ENCODE data around the gene PDAP1.
"Not testable (repeated sequence)": the region's sequence is repeated elsewhere in the genome, so short reads cannot be mapped to it uniquely, and the experiment has no call there.

The PDAP1 gene, protein sequence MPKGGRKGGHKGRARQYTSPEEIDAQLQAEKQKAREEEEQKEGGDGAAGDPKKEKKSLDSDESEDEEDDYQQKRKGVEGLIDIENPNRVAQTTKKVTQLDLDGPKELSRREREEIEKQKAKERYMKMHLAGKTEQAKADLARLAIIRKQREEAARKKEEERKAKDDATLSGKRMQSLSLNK

DNA sequence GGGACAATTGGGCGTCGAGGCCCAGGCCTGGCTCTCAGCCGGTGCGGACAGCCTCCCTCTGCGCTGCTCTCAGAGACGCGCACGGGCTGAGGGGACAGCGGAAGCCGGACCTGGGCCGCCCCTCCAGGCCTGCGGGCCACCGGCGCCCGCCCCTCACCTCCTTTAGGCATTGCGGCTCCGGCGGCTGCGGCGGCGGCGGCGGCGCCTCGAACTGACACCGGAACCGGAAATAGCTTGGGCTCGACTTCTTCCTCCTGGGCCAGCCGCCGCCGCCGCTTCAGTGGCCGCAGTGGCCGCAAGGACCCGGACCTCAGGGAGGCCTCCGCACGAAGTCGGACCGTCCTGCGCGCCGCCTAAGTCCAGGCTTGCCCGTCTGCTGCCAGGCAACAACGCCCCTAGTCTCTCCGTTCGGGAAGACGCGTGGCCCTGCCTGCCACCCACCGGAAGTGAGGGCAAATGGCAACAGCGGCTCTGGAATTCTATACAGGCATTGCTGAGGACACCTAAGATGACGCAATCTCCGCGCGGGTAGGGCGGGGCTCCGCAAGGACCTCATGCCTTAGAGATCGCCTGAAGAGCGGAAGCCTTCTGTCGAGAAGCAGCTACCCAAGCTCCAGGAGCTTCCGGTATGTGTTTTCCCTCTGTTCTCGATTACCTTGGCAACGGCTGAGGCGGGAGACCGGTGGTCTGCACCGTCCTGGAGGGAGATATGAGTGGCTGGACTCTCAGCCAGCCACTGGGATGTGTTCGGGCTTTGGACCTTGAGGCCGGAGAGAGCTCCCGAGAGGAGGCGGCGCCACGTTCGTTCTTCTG, at the start of gene PDAP1, which contains the start of gene BUD31:
Gene PDAP1 (minus strand): TSS at position 219 of the 813 bp plus-strand sequence. CDS start 49 bp downstream, at position 170.
Gene BUD31 (plus strand): TSS at position 591 of the 813 bp plus-strand sequence. CDS start 2,124 bp downstream, outside the sequence.
- DNase-seq = peak; percentile 64 to 99 (median 95)

DNA sequence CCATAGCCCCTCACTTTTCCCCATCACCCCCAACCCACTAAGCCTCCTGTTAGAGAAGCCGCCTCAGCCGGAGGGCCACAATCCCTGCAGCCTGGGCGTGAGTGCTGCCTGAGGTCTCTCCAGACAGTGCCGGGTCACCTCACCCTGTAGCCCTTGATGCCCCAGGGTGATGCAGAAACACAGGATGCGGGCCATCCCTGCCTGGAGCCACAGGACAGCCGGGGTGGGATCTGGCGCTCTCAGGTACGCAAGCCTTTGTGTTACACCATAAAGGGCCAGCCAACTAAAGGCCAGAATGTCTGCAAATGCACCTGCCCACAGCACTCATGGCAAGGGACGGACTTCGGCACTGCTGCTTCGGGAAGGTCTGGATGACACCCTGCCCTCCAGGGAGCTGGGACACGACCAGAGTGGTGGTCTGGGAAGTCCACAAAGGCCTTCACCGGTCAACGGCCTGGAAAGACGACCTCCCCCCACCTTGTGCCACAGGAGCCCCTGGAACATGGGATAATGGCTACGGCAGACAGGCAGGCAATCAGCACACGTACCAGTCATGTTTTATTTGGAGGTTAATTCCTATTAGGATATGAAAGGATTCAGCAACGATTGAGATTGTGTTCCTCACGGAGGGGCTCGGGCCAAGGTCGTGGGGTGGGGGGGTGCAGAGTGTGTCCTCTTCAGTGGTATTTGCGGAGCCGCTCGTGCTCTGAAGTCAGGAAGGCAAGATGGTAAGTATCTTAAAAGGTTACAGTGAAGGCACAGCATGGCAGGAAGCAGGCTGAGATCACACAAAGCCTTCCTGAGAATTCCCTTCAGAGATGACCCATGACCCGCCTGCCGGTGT, 49.5 kb upstream of the PDAP1 start:
- no peak for DNase-seq

DNA sequence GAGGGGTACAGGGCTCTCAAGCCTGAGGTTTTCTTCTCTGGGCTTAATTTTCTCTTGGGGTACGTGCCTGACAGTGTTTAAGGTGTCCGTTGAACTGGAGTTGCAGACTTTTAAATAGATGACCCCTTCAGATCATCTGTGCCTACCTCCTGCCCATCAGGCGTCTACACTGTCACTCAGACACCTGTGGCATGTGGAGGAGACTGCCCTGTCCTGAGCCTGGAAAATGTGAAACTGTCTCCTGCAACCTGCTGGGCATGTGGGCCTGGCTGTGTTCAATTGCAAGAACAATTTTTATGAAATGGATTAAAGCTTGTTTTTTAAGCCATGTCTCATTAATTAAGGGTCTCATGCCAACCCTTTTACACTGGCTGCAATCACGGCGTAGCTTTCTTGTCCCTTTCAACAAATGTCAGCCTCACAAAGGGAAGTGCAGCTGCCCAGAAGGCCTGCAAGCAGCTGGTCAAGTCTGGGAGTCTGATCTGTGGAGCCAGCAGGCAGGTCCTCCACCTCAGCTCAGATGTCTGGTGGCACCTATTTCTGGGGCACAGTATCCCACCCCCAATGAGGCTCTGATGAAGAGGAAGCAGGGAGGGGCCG, 48.8 kb upstream of the PDAP1 start:
- DNase-seq = no peak

DNA sequence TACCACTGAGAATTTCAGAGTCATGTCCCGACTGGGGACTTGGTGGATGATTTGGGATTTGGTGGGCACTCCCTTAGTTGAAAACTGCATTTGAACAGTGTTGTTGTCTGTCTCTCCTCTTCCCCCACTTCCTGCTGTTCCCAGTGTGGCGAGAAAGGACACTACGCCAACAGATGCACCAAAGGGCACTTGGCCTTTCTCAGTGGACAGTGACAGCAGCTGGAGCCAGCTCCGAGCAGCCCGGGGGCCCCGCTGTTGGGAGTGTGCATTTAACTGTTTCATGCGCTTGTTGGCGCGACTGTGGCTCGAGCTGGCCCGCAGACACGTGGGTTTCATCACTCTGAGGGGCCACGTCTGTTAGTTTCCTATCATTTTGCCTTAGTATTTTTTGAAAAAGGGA, 47.9 kb upstream of the PDAP1 start:
- DNase-seq = peak in 12 of 56 donors; percentile 8 to 43 (median 19)

DNA sequence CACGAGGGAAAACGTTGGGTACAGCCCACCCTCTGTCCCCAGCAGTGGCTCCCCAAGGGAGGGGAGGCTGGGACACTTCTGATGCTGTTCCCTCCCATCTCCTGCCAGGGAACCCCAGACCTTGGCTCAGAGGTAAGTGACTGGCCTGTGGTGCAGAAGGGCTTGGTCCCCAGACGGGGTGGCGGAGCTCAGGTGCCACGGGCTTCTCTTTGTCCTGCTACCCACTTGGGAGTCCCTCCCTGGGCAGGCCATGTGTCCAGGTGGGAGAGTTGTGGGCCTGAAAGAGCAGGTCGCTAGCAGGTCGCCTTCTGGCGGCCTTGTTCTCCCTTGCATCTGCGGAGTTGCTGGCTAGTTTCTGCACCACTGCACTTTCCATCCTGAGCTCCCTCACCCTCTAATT, 47.5 kb upstream of the PDAP1 start:
- no peak for DNase-seq

DNA sequence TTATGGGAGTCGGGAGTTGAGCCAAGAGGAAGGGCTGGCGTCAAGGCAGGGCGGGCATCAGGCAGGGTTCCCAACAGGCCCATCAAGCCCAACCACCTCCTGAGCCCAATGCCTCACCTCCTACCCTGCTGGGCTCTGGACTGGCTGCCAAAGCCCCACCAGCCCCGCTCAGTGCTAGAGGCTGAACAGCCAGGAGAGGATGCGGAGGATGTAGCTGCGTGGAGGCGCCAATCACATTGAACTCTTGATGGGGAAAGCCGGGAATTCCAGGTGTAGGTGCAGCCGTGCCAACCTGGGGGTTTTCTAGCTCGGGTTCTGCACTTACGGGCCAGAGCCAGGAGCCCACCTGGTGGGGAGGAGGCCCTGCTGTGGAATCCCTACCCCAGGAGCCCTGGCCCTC, 44.7 kb upstream of the PDAP1 start:
- peak in 1 of 56 donors; percentile 17 for DNase-seq

DNA sequence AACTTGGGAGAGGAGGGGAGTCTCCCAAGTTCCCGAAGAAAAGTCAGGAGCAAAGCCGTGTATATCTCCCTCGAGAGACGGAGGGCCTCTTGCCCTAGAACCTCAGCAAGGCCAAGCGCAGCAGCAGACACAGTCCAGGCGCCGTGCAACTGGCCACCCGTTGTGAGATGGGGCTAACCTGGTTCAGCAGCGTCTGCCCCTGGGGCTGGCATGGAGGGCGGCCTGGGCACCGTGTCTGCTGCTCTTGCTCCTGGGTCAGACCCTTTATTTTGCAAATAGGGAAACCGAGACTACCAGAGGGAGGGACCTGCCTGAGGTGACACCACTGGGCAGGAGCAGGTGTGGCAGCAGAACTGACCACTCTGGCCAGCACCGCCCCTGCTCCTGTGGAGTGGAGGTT, 44.1 kb upstream of the PDAP1 start:
- DNase-seq = no peak

DNA sequence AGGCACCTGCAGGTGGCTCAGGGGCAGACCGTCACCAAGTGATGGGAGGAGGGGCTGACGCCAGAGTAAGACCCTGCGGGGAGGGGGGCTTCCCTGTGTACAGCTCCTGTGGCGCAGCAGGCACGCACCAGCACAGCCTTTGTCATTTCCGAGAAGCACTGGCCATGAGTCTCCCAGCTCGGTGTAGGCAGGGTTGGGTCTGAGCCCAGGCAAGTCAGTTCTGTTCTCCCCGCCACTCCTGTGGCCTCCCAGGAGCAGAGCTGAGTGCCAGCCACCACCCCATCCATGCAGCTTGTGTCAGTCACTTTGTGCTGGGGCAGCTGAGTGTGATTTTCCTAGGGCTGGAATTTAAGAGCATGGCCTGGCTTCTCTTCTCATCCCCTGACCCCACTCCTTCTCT, 43.5 kb upstream of the PDAP1 start:
- DNase-seq = peak in 30 of 56 donors; percentile 5 to 62 (median 34)

DNA sequence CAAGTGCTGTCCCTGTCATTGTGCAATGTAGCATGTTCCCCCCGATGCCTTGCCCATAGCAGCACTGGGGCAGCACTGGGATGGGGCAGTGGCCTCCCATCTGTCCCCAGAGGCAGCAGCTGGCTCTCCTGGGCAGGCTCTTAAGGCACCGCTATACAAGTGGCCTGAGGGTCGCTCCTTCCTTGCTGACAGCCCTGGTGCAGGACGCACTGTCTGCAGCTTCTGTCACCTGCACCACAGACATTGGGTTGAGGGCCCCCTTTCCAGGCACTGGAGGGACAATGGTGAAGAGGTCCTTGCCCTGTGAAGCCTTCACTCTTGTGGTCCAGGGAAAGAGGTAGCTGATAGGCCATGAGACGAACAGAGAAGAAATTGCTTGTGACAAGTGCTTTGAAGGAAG, 40.9 kb upstream of the PDAP1 start:
- no peak for DNase-seq

DNA sequence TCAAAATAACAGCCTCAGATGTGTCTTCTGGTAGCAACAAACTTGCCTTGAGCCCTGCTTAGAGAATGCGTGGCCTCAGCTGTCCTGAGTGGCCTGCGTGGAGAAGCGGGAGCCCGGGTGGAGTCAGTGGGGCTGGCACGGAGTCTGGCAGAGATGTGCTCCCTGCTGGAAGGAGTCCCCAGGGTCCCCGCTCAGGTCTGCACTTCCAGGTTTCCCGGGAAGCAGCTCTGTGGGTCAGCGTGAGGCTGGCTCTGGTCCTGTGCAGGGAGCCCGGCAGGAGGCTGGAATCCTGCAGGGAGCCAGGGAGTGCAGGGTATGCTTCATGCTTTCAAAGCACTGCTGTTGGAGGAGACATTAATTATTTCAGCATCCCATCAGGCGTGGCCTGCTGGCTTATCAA, 40.5 kb upstream of the PDAP1 start:
- no peak for DNase-seq

DNA sequence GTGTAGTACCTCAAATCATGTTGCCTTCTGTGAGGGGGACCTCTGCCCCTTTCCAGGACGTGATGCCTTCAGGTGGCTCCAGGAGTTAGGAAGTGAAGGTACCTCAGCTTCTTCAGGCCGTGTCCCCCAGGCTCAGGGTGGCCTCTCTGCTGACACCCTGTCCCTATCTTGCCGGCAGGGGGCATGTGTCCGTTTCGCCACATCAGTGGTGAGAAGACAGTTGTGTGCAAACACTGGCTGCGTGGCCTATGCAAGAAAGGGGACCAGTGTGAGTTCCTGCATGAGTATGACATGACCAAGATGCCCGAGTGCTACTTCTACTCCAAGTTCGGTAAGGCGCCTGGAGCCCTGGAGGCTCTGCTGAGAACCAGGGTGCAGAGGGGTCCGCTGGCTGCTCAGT, 39.5 kb upstream of the PDAP1 start:
- no peak for DNase-seq

DNA sequence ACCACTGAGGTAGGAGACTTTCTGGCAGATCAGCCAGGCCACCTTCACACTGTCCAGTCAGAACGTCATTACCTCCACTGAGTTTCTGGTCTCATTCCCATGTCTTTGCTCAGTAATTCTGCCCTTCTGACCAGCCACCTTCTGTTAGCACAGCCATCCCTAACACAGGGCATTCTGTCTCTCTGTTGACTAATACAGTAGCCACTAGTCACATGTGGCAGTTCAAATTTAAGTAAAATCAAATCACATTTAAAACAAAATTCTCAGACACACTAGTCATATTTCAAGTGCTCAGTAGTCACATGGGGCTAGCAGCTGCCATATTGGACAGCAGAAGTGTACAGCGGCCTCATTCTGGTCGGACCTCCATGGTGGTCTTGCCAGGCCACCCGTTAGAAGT, 37.7 kb upstream of the PDAP1 start:
- no peak for DNase-seq

DNA sequence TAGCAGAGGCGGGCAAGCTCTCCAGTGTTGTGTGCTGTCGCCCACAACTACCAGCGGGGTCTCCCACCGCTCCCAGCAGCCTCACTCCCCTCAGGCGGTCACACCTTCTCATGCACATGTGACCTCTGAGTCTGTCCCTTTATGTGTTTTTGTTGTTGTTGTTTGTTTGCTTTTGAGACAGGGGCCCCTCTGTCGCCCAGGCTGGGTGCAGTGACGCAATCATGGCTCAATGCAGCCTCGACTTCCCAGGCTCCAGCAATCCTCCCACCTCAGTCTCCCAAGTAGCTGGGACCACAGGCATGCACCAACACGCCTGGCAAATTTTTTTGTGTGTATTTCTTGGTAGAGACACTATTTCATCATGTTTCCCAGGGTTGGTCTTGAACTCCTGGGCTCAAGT, 31.8 kb upstream of the PDAP1 start:
- DNase-seq = no peak

DNA sequence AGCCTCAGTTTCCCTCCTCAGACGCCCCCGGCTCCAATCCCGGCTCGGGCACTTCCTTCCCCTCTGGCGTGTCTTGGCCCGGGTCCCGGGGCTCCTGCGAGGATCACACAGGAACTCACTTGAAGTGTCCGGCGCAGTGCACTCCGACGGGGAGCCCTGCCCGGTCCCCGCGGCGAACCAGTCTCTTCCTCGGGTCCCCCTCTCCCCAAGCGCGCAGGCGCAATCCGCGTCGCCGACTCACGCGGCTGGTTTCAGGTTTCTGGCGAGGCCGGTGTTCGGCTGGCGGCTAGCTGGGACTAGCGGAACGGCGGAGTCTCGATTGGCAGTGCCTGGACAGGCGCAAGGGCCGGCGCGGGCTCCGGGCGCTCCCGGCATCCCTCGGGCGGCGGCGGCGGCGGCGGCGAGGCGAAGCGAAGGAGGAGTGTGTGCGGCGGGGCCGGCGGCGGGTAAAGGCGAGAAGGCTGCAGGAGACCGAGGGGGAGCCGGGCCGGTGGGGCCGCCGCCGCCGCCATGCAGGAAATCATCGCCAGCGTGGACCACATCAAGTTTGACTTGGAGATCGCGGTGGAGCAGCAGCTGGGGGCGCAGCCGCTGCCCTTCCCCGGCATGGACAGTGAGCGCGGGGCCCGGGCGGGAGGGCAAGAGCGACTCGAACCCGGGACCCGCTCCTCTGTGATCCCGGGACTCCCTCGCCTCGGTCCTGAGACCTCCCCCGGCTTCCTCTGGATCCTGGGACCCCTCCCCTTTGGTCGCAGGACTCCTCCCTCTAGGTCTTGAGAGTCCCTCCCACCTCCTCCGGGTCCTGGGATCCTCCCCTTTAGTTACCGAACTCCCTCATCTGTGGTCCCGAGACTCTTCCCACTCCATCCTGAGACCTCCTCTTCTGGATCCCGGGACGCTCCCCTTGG, 30.4 kb upstream of the PDAP1 start, which contains the start of the genes CPSF4 and PTCD1:
Gene CPSF4 (plus strand): TSS at position 371 of the 908 bp plus-strand sequence. CDS start 140 bp downstream, at position 511.
Gene PTCD1 (minus strand): TSS at position 226 of the 908 bp plus-strand sequence. CDS start 3,556 bp downstream, outside the sequence.
- DNase-seq = peak; percentile 69 to 96 (median 90)

DNA sequence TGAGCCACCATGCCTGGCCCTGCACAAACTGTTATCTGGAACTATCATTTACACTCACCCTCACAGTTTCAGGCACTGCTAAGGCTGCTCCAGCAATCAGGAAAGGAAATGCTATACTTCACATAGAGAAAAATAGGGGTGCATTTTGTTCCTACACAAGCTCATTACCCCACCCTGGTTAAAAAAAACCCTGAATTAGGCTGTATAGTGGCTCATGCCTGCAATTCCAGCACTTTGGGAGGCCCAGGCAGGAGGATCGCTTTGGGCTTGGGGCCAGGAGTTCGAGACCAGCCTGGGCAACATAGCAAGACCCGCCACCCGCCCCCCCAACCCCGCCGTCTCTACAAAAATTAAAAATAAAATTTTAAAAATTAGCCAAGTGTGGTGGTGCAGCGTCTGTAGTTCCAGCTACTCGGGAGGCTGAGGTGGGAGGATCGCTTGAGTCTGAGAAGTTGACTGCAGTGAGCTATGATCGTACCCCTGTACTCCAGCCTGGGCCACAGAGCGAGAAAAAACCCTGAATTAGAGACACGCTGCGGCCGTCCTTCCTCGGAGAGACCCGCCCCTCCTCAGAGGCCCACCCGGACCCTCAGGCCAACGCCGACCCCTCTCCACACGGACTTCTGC, 29.7 kb upstream of the PDAP1 start:
- no peak for DNase-seq

DNA sequence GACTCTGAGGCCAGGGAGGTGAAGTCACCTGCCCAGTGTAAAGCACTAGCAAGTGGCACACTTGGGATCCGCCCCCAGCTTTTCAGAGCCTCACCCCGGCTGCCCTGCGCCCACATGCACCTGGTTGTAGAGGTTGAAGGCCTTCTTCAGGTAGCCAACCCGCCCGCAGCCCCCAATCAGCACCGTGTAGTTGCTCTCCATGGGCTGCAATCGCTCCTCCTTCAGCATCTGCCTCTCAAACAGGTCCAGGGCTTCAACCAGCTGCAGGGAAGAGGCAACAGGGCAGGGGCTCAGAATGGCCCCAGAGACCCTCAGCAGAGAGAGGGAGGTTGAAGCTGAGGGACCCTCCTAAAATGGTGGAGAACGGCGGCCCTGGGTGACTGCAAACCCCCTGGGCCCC, 24.8 kb upstream of the PDAP1 start:
- DNase-seq = no peak

DNA sequence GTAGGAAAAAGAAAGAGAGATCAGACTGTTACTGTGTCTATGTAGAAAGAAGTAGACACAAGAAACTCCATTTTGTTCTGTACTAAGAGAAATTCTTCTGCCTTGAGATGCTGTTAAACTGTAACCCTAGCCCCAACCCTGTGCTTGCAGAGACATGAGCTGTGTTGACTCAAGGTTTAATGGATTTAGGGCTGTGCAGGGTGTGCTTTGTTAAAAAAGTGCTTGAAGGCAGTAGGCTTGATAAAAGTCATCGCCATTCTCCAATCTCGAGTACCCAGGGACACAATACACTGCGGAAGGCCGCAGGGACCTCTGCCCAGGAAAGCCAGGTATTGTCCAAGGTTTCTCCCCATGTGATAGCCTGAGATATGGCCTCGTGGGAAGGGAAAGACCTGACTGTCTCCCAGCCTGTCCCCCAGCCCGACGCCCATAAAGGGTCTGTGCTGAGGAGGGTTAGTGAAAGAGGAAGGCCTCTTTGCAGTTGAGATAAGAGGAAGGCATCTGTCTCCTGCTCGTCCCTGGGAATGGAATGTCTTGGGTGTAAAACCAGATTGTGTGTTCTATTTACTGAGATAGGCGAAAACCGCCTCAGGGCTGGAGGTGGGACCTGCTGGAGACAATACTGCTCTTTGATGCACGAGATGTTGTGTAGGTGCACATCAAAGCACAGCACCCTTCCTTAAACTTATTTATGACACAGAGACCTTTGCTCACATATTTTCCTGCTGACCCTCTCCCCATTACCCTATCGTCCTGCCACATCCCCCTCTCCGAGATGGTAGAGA, 23.6 kb upstream of the PDAP1 start:
- DNase-seq = not testable (repeated sequence)

DNA sequence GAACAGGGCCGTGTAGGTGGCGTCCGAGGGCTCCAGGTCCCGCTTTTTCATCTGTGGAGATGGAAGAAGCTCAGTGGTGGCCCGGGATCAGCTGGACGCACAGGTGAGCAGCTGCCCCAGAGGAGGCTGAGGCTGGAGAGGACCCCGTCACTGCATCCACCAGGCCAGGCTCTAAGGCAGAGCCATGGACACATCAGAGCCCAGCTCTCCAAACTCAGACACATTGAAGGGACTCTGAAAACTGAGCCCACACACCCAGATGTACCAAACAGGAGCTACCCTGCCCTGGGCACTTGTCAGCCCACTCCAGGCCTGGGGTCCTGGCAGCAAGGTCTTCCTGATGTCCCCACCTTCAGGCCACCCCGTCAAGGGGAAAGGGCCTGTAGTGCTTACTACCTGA, 21.4 kb upstream of the PDAP1 start:
- no peak for DNase-seq
